Measurements from ENCODE around the gene PGC.

PGC gene

DNA sequence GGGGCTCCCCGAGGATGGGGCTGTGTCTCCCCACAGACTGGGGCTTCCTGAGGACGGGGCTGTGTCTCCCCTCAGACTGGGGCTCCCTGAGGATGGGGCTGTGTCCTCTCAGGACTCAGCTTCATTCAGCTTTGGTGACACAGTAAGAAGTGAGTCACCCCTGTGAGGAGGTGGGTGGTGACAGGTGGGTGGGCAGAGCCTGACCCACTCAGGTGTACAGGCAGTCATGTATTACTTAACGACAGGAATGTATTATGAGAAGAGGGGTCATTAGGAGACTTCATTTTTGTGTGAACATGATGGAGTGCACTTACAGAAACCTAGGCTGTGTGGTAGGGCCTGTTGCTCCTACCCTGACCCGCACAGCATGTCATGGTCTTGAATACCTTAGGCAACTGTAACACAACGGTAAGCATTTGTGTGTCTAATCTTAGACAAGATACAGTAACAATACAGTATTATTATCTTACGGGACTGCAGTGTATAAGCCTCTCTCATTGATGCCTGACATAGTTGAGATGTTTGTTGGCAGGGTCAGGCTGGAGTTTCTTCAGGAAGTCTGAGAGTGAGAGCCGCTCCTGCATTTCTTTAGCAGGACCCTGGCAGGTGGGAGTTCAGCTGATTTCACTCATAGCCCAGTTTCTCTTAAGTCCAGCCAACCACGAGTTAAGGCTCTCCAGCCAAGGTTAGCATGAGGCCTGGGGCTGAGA is 10.9 kb upstream of the PGC start:
- H3K27me3 ChIP-seq (ENCODE audit: control insufficient read depth in 1 of 2, insufficient read depth in 2 of 2, low read length in 2 of 2): no peaks in the 10 kb centered on the region
- H3K27ac ChIP-seq (ENCODE audit: low read depth, low read length): no peak overlapping the region
- H3K9ac ChIP-seq (ENCODE audit: low read length): no peak overlapping the region
- no peaks in the 10 kb centered on the region for H3K36me3 ChIP-seq (ENCODE audit: insufficient read depth, low read length)
- no peaks in the 10 kb centered on the region for H3K9me3 ChIP-seq (ENCODE audit: low read length)
- H3K4me1 ChIP-seq (ENCODE audit: insufficient read depth, low read length): no peaks in the 10 kb centered on the region
- H3K4me3 ChIP-seq (ENCODE audit: low read depth in 1 of 2, low read length in 2 of 2): no peak overlapping the region

DNA sequence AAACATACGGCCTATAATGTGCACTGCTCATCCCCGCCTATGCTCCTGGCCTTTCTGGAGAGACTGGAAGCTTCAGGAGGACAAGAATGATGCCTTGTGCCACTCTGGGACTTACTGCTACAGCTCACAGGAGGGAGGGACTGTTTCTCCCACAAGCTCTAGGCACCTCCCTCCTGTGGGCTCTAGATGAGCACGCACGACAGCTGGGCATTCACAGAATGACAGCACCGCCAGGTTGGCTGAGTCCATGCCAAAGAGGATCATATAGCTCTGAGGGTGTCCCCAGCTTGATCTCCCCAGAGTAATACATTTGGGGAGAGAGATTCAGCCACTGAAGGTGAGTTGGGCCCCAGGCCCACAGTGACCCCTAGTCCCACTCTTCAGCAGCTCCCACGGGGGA is 10.1 kb upstream of the PGC start:
- no peak overlapping the region for H3K27ac ChIP-seq (ENCODE audit: low read depth, low read length)
- no peaks in the 10 kb centered on the region for H3K9me3 ChIP-seq (ENCODE audit: low read length)
- H3K4me3 ChIP-seq (ENCODE audit: low read depth in 1 of 2, low read length in 2 of 2): no peak overlapping the region
- no peaks in the 10 kb centered on the region for H3K36me3 ChIP-seq (ENCODE audit: insufficient read depth, low read length)
- H3K27me3 ChIP-seq (ENCODE audit: control insufficient read depth in 1 of 2, insufficient read depth in 2 of 2, low read length in 2 of 2): no peaks in the 10 kb centered on the region
- H3K9ac ChIP-seq (ENCODE audit: low read length): no peak overlapping the region
- H3K4me1 ChIP-seq (ENCODE audit: insufficient read depth, low read length): no peaks in the 10 kb centered on the region

DNA sequence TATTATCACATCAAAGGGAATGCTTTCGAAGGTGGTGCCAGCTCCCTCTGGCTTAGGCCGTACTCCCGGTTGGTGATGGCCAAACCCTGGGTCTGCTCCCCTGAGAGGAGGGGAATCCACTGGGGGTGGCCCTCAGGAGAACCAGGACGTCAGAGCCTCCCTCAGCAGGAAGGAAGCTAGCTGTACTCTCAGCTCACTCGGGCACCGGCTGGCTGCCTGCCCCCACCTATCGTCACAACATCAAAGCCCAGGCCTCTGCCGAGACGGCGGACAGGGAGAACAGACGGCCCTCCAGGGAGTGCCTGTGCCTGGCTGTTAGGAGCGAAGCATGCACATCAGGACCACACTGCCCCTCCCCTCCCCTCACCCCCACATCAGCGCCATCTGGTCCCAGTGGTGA is 9.2 kb upstream of the PGC start:
- Histone ChIP-seq H3K4me1 (ENCODE audit: insufficient read depth, low read length) (no peaks in the 10 kb centered on the region), H3K27me3 (ENCODE audit: control insufficient read depth in 1 of 2, insufficient read depth in 2 of 2, low read length in 2 of 2) (no peaks in the 10 kb centered on the region), H3K9ac (ENCODE audit: low read length) (no peak overlapping the region), H3K36me3 (ENCODE audit: insufficient read depth, low read length) (no peaks in the 10 kb centered on the region), H3K27ac (ENCODE audit: low read depth, low read length) (no peak overlapping the region), H3K9me3 (ENCODE audit: low read length) (no peaks in the 10 kb centered on the region), H3K4me3 (ENCODE audit: low read depth in 1 of 2, low read length in 2 of 2) (no peak overlapping the region)

DNA sequence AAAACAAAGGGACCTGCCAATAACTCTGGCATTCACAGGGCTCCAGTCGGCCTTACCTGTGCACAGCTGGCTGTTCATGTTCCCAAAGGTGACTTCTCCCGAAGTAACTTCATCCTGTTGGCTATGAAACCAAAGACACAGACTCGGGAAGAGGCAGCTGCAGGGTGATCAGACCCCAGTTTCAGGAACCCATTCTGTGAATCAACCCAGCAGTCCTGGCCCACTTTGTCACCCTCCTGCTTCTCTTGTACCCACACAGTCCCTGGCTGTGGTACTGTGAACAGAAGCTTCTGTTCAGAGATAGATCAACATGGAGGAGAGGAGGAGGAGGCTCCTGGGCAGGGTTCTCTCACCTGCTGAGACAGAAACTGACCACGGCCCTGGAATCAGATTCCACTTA is 8.7 kb upstream of the PGC start:
- Histone ChIP-seq H3K36me3 (ENCODE audit: insufficient read depth, low read length) (no peaks in the 10 kb centered on the region), H3K9ac (ENCODE audit: low read length) (no peak overlapping the region), H3K9me3 (ENCODE audit: low read length) (no peaks in the 10 kb centered on the region), H3K27ac (ENCODE audit: low read depth, low read length) (no peak overlapping the region), H3K27me3 (ENCODE audit: control insufficient read depth in 1 of 2, insufficient read depth in 2 of 2, low read length in 2 of 2) (no peaks in the 10 kb centered on the region), H3K4me1 (ENCODE audit: insufficient read depth, low read length) (no peaks in the 10 kb centered on the region), H3K4me3 (ENCODE audit: low read depth in 1 of 2, low read length in 2 of 2) (no peak overlapping the region)

DNA sequence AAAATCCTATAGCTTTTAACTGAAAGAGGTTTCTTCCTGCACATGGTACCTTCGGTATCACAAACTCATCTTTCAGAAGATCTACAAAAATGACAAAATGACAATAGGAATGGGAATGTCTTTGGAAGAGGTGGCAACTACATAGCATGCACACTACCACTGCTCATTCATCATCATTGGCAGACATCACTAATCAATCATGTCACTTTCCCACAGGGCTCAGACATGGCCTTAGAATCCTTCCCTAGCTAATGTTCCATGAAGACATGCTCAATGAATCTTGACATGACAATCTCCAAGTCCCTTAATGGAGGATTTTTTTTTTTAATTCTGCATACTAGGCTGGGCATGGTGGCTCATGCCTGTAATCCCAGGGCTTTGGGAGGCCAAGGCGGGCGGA is 3.2 kb upstream of the PGC start:
- no peak overlapping the region for H3K27ac ChIP-seq (ENCODE audit: low read depth, low read length)
- no peak overlapping the region for H3K4me3 ChIP-seq (ENCODE audit: low read depth in 1 of 2, low read length in 2 of 2)
- H3K4me1 ChIP-seq (ENCODE audit: insufficient read depth, low read length): no peaks in the 10 kb centered on the region
- no peak overlapping the region for H3K9ac ChIP-seq (ENCODE audit: low read length)
- H3K9me3 ChIP-seq (ENCODE audit: low read length): no peaks in the 10 kb centered on the region
- H3K36me3 ChIP-seq (ENCODE audit: insufficient read depth, low read length): no peaks in the 10 kb centered on the region
- H3K27me3 ChIP-seq (ENCODE audit: control insufficient read depth in 1 of 2, insufficient read depth in 2 of 2, low read length in 2 of 2): no peaks in the 10 kb centered on the region

DNA sequence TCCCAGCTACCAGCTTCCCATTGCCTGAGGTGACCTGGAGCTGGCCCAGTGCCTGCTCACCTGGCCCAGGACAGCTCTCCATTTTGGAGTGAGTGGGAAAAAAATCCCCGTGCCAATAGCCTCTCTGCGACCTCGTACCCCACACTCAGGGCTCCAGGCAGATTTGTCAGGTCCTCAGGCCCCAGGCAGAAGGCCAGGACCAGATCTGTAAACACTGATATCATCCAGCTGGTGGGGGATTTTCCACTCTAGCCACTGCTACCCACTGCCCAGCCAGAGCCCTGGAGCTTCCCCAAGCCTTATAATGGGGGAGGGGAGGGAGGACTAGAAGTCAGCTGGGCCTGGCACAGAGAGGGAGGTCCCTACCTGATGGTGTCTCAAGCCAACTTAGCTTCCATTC is 1.3 kb upstream of the PGC start:
- no peak overlapping the region for H3K27ac ChIP-seq (ENCODE audit: low read depth, low read length)
- H3K9ac ChIP-seq (ENCODE audit: low read length): no peak overlapping the region
- H3K4me1 ChIP-seq (ENCODE audit: insufficient read depth, low read length): no peaks in the 10 kb centered on the region
- H3K27me3 ChIP-seq (ENCODE audit: control insufficient read depth in 1 of 2, insufficient read depth in 2 of 2, low read length in 2 of 2): no peaks in the 10 kb centered on the region
- no peak overlapping the region for H3K4me3 ChIP-seq (ENCODE audit: low read depth in 1 of 2, low read length in 2 of 2)
- no peaks in the 10 kb centered on the region for H3K36me3 ChIP-seq (ENCODE audit: insufficient read depth, low read length)
- H3K9me3 ChIP-seq (ENCODE audit: low read length): no peaks in the 10 kb centered on the region

DNA sequence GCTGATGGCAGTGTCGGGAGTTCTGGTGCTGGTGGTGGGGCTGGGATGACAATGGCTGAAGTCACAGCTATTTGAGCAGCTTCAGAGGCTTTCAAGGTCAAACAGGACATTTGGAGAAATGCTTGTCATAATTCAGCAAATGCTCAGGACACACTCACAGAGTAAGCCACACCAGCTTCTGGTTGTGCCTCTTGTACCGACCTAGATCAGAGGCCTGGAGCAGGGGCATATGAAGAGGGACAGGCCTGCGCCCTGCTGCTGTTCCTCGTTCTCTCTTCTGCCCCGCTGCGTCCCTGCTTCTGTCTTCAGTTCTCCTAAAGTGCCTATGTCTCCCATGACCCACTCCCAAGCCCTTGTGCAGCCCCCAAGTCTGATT is 893 bp upstream of the PGC start:
- no peaks in the 10 kb centered on the region for H3K9me3 ChIP-seq (ENCODE audit: low read length)
- no peaks in the 10 kb centered on the region for H3K4me1 ChIP-seq (ENCODE audit: insufficient read depth, low read length)
- H3K36me3 ChIP-seq (ENCODE audit: insufficient read depth, low read length): no peaks in the 10 kb centered on the region
- no peaks in the 10 kb centered on the region for H3K27me3 ChIP-seq (ENCODE audit: control insufficient read depth in 1 of 2, insufficient read depth in 2 of 2, low read length in 2 of 2)
- H3K27ac ChIP-seq (ENCODE audit: low read depth, low read length): no peak overlapping the region
- H3K9ac ChIP-seq (ENCODE audit: low read length): no peak overlapping the region
- no peak overlapping the region for H3K4me3 ChIP-seq (ENCODE audit: low read depth in 1 of 2, low read length in 2 of 2)

DNA sequence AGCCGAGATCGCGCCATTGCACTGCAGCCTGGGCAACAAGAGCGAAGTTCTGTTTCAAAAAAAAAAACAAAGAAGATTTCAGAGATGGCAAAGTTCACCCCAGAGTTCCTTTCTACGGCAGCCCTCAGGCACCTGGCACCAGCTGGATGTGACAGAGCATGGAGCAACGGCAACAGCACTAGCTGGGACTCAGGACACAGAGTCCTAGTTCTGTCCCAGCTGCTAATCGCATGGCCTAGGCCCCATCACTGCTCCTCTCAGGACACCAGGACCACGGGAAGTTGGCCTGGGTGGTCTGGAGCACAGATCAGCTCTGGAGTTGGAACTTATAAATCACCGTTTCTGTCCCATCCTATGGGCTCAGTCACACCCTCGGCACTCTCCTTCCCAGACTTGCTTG is 1.1 kb downstream of the PGC start:
- Histone ChIP-seq H3K4me1 (ENCODE audit: insufficient read depth, low read length) (no peaks in the 10 kb centered on the region), H3K4me3 (ENCODE audit: low read depth in 1 of 2, low read length in 2 of 2) (no peak overlapping the region), H3K9ac (ENCODE audit: low read length) (no peak overlapping the region), H3K27me3 (ENCODE audit: control insufficient read depth in 1 of 2, insufficient read depth in 2 of 2, low read length in 2 of 2) (no peaks in the 10 kb centered on the region), H3K9me3 (ENCODE audit: low read length) (no peaks in the 10 kb centered on the region), H3K36me3 (ENCODE audit: insufficient read depth, low read length) (no peaks in the 10 kb centered on the region), H3K27ac (ENCODE audit: low read depth, low read length) (no peak overlapping the region)

DNA sequence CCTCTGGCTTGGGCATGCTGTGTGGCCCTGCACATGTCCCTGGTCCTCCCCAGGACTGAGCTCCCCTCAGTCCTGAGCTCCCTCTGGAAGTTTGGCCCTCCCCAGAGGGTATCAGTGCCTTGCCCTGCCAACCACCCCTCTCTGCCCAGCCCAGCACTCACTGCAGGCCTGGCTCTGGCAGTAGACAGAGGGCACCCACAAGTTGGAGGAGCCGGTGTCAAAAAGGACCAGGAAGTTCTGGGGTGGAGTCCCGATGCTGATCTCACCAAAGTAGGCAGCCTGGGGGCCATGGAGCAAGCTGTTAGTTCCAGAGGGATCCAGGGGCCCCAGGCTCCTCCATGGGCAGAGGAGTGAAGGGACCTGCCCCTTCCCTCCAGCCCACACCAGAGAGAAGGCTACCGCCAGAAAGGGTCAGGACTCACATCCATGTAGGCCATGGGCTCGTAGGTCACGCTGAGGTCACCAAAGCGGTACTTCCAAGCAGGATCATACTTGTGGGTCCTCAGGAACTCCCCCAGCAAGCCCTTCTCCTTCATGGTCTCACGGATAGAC is 2.9 kb downstream of the PGC start:
- Histone ChIP-seq H3K36me3 (ENCODE audit: insufficient read depth, low read length) (no peaks in the 10 kb centered on the region), H3K9ac (ENCODE audit: low read length) (no peak overlapping the region), H3K27me3 (ENCODE audit: control insufficient read depth in 1 of 2, insufficient read depth in 2 of 2, low read length in 2 of 2) (no peaks in the 10 kb centered on the region), H3K4me3 (ENCODE audit: low read depth in 1 of 2, low read length in 2 of 2) (no peak overlapping the region), H3K4me1 (ENCODE audit: insufficient read depth, low read length) (no peaks in the 10 kb centered on the region), H3K9me3 (ENCODE audit: low read length) (no peaks in the 10 kb centered on the region), H3K27ac (ENCODE audit: low read depth, low read length) (no peak overlapping the region)

DNA sequence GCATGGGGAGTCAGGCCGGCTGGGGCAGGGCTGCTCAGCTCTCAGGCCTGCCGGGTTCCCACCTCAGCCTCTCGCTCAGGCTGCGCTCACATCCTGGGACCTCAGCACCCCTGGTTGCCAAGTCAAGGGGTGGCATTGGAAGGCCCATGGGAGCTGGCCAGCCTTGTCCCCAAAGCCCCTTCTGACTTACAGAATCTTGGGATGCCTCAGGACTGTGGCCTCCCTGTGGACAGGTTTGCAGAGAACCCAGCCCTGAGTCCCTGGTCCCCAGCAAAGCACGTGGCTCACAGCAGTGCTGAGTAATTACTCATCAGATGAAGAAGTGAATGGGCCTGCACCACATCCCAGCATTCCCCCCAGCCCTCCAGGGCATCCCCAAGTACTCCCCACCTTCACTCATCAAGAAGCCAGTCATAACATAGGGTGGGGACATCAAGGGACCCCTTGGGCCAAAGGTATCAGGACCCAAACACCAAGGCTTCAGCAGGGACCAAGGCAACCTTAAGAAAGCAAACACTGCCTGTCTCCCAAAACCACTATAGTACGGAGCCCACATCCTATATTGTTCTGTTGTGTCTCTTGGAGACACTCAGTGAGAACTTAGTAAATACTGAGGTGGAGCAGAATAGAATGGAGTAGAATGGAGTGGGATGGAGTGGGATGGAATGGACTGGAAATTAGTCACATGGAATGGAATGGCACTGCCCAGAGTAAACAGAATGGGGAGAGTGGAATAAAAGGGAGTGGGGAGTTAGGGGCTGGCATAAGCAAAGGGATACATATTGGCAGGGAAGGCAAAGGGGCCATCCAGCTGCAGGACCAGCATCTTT is 3.6 kb downstream of the PGC start:
- no peaks in the 10 kb centered on the region for H3K36me3 ChIP-seq (ENCODE audit: insufficient read depth, low read length)
- no peak overlapping the region for H3K27ac ChIP-seq (ENCODE audit: low read depth, low read length)
- no peak overlapping the region for H3K4me3 ChIP-seq (ENCODE audit: low read depth in 1 of 2, low read length in 2 of 2)
- H3K9ac ChIP-seq (ENCODE audit: low read length): no peak overlapping the region
- H3K9me3 ChIP-seq (ENCODE audit: low read length): no peaks in the 10 kb centered on the region
- no peaks in the 10 kb centered on the region for H3K4me1 ChIP-seq (ENCODE audit: insufficient read depth, low read length)
- no peaks in the 10 kb centered on the region for H3K27me3 ChIP-seq (ENCODE audit: control insufficient read depth in 1 of 2, insufficient read depth in 2 of 2, low read length in 2 of 2)

DNA sequence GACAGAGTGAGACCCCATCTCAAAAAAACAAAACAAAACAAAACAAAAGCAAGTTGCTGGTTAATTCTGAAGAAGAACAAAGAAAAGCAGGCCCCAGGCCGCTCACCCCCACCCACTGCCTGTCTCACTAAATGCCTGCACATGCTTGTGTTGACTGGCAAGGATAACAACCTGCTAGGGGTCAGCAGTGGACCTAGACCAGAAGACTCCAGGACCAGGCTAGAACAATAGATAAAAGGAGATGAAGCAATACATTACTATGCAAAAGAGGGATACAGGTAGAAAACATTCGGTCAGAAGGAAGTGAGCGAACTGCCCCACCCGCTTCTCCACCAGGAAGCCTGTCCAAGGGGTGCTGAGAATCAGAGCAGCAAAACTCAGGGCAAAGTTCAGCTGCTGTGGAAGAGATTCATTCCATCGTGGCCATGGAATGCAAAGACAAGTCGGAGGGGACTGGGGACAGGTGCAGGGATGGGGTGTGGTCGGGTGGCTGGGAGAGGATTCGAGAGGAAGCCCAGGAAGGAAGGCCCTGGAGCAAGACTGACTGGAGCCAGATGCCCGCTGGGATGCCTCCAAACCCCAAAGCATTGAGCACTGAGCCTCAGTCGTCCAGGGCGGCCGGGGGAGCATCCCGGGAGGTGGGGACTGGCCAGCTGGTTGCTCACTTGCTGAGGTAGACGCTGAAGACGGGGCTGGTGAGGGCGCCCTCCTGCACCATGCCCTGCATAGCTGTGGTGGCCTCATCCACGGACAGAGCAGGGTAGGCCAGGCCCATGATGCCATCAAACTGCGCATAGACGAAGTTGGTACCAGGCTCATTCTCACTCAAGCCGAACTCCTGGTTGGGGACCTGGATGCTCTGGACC is 5.3 kb downstream of the PGC start:
- no peak overlapping the region for H3K9ac ChIP-seq (ENCODE audit: low read length)
- H3K27me3 ChIP-seq (ENCODE audit: control insufficient read depth in 1 of 2, insufficient read depth in 2 of 2, low read length in 2 of 2): no peaks in the 10 kb centered on the region
- H3K4me3 ChIP-seq (ENCODE audit: low read depth in 1 of 2, low read length in 2 of 2): no peak overlapping the region
- no peaks in the 10 kb centered on the region for H3K36me3 ChIP-seq (ENCODE audit: insufficient read depth, low read length)
- no peaks in the 10 kb centered on the region for H3K9me3 ChIP-seq (ENCODE audit: low read length)
- H3K4me1 ChIP-seq (ENCODE audit: insufficient read depth, low read length): no peaks in the 10 kb centered on the region
- H3K27ac ChIP-seq (ENCODE audit: low read depth, low read length): no peak overlapping the region
